KMS-11 (cell line): ENCODE data around the gene TMEM269.

Source experiments
- H2AFZ ChIP-seq: fragments of 200-600 bp; sonication (generic); 2 replicates; pipeline ENCODE4 v1.6.1; 2016; ENCODE audit warnings: antibody characterized with exemption, mixed run types, low read depth
- H3K27ac ChIP-seq: fragments of 200-600 bp; sonication (generic); 2 replicates; pipeline ENCODE4 v1.6.1; 2016; ENCODE audit warnings: mild to moderate bottlenecking, mixed run types
- H3K27me3 ChIP-seq: fragments of 200-600 bp; sonication (generic); 2 replicates; pipeline ENCODE4 v1.6.1; 2017; ENCODE audit warnings: mild to moderate bottlenecking, low read depth, mixed run types, moderate library complexity; ENCODE audit not compliant: insufficient read depth
- H3K36me3 ChIP-seq: fragments of 200-600 bp; sonication (generic); 2 replicates; pipeline ENCODE4 v1.6.1; 2017; ENCODE audit warnings: mild to moderate bottlenecking, mixed run types; ENCODE audit not compliant: insufficient read depth
- H3K4me1 ChIP-seq: fragments of 200-600 bp; sonication (generic); 2 replicates; pipeline ENCODE4 v1.6.1; 2016; ENCODE audit warnings: mild to moderate bottlenecking, low read depth, mixed run types; ENCODE audit not compliant: poor library complexity, severe bottlenecking
- H3K4me2 ChIP-seq: fragments of 200-600 bp; sonication (generic); 2 replicates; pipeline ENCODE4 v1.7.0; 2016; ENCODE audit warnings: mild to moderate bottlenecking, mixed run types
- H3K4me3 ChIP-seq: fragments of 200-600 bp; sonication (generic); IDR thresholded peaks from 2 replicates; pipeline ENCODE4 v1.6.1; 2017; ENCODE audit warnings: low read depth, low read length, mixed read lengths; ENCODE audit not compliant: insufficient read depth
- H3K79me2 ChIP-seq: fragments of 200-600 bp; sonication (generic); 2 replicates; pipeline ENCODE4 v1.6.1; 2016; ENCODE audit warnings: low read depth, mixed run types; ENCODE audit not compliant: insufficient read depth
- H3K9ac ChIP-seq: fragments of 200-600 bp; sonication (generic); 2 replicates; pipeline ENCODE4 v1.6.1; 2016; ENCODE audit warnings: mild to moderate bottlenecking, mixed run types
- H4K20me1 ChIP-seq: fragments of 200-600 bp; sonication (generic); 2 replicates; pipeline ENCODE4 v1.6.1; 2016; ENCODE audit warnings: mild to moderate bottlenecking, mixed run types; ENCODE audit not compliant: insufficient read depth
- TF ChIP-seq, protein P1 (sequence below): fragments of 200-600 bp; sonication (generic); conservative IDR thresholded peaks from 2 replicates; pipeline ENCODE4 v1.6.1; 2017; ENCODE audit warnings: low read depth, mild to moderate bottlenecking, antibody characterized with exemption, low read length, moderate library complexity, mixed read lengths

The TMEM269 gene

DNA sequence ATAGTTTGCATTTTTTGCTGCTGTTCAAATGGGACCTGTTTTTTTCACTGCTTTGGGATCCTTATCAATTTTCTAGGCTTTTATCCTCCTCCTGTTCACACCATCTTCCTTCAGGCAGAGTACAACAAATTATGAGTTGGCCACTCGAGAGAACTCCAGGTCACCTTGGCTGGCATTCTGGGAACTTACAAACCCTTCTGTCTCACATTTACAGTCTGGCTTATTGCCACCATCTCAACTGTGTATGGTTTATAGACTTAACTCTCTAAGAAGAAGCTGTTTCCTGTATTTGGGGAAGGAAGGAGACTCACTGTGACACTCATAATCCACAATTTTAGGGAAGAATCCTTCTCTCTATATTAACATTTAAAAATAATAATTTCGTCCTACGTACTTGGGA lies 56.2 kb downstream of the TMEM269 start:
- Histone ChIP-seq H3K36me3 (no peaks in the 10 kb centered on the region), H3K27ac (no peak overlapping the region), H2AFZ (no peak overlapping the region), H3K4me2 (no peak overlapping the region), H3K4me3 (no peak overlapping the region), H4K20me1 (no peaks in the 10 kb centered on the region), H3K27me3 (no peaks in the 10 kb centered on the region), H3K79me2 (no peaks in the 10 kb centered on the region), H3K9ac (no peak overlapping the region), H3K4me1 (peaks cover 8% of the 10 kb centered on the region)
- TF ChIP-seq, protein P1, sequence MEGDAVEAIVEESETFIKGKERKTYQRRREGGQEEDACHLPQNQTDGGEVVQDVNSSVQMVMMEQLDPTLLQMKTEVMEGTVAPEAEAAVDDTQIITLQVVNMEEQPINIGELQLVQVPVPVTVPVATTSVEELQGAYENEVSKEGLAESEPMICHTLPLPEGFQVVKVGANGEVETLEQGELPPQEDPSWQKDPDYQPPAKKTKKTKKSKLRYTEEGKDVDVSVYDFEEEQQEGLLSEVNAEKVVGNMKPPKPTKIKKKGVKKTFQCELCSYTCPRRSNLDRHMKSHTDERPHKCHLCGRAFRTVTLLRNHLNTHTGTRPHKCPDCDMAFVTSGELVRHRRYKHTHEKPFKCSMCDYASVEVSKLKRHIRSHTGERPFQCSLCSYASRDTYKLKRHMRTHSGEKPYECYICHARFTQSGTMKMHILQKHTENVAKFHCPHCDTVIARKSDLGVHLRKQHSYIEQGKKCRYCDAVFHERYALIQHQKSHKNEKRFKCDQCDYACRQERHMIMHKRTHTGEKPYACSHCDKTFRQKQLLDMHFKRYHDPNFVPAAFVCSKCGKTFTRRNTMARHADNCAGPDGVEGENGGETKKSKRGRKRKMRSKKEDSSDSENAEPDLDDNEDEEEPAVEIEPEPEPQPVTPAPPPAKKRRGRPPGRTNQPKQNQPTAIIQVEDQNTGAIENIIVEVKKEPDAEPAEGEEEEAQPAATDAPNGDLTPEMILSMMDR = no peak

DNA sequence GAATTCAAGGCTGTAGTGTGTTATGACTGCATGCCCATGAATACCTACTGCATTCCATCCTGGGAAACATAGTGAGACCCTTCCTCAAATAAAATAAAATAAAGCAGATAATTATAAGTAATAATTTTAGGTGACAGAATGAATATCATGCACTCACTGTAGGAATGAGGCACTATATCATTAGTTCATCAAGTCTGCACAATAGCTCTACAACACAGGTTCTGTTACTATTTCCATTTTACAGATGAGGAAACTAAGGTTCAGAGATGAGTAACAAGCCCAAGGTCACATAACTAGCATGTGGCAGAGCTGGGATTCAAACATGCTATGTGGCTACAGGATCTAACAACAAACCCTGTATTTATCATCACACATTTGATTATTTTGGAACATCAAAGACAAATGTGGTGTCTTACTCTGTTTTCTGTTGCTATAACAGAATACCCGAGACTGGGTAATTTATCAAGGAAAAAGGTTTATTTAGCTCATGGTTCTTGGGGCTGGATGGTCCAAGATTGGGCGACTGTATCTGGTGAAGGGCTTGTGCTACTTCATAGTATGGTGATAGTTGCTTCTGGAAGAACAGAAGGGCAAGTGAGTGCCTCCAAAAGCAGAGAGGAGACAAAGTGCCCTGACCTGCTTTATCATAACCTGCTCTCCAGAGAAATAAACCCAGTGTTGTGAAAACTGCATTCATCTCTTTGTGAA lies 56.8 kb downstream of the TMEM269 start:
- no peaks in the 10 kb centered on the region for H3K27me3 ChIP-seq
- no peak overlapping the region for H2AFZ ChIP-seq
- H3K79me2 ChIP-seq = no peaks in the 10 kb centered on the region; the same call in 1 of the 2 replicates
- H3K4me2 ChIP-seq = no peak overlapping the region
- H3K4me3 ChIP-seq = no peak overlapping the region
- H4K20me1 ChIP-seq = no peaks in the 10 kb centered on the region
- TF ChIP-seq, protein P1 = no peak
- H3K27ac ChIP-seq = no peak overlapping the region
- no peaks in the 10 kb centered on the region for H3K36me3 ChIP-seq
- no peak overlapping the region for H3K9ac ChIP-seq
- peaks cover 8% of the 10 kb centered on the region for H3K4me1 ChIP-seq

DNA sequence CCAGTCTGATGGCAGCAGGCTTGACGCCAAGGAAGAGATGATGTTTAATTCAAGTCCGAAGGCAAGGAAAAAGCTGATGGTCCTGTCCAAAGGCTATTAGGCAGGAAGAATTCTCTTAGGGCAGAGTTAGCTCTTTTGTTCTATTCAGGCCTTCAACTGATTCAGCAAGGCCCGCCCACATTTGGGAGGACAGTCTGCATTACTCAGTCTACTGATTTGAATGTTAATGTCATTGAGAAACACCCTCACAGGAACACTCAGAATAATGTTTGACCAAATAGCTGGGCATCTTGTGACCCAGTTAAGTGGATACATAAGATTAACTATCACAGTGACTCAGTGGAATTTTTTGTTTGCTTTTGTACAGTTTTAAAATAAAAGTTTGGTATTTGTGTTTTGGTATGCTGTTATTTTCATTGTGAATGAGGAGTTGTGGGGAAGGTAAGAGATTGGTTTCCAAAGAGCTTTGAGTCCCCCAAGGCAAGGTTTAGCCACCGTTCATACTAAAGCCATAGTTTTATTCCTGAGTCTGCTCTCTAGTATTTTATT lies 59.9 kb downstream of the TMEM269 start:
- no peak overlapping the region for H3K4me3 ChIP-seq
- H2AFZ ChIP-seq = no peak overlapping the region
- TF ChIP-seq, protein P1 = no peak
- H3K4me2 ChIP-seq = no peak overlapping the region
- peaks cover 13% of the 10 kb centered on the region for H3K4me1 ChIP-seq
- no peaks in the 10 kb centered on the region for H4K20me1 ChIP-seq
- no peak overlapping the region for H3K27ac ChIP-seq
- no peaks in the 10 kb centered on the region for H3K36me3 ChIP-seq
- H3K79me2 ChIP-seq = peaks cover 8% of the 10 kb centered on the region; the same call in 1 of the 2 replicates
- no peaks in the 10 kb centered on the region for H3K27me3 ChIP-seq
- no peak overlapping the region for H3K9ac ChIP-seq

DNA sequence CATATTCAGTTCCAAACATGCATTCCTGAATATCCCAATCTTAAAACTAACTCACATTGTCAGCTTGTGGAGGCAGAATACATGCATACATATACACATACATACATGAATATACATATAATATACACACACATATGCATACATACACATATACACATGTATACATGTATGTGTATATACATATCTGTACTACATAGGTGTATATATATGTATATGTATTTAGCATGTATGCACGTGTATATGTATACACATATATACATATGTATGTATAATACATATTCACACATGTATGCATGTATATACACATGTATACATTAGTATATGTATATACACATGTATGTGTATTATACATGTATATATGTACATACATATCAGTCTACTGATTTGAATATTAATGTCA lies 60.4 kb downstream of the TMEM269 start:
- H3K4me3 ChIP-seq = no peak overlapping the region

More for the DNA sequence above, 60.4 kb downstream of the TMEM269 start:
- no peaks in the 10 kb centered on the region for H3K27me3 ChIP-seq
- H3K79me2 ChIP-seq = peaks cover 8% of the 10 kb centered on the region; the same call in 1 of the 2 replicates
- H3K4me1 ChIP-seq = peaks cover 13% of the 10 kb centered on the region
- H3K9ac ChIP-seq = no peak overlapping the region
- no peaks in the 10 kb centered on the region for H4K20me1 ChIP-seq
- H3K36me3 ChIP-seq = no peaks in the 10 kb centered on the region
- TF ChIP-seq, protein P1 = no peak
- H2AFZ ChIP-seq = no peak overlapping the region
- peak overlapping the region; percentile 52; the same call in 1 of the 2 replicates for H3K4me2 ChIP-seq
- no peak overlapping the region for H3K27ac ChIP-seq
